Lung (tissue), 12 donors: ENCODE measurements around the gene PLA2G7. TPM values are rescaled to one million over a fixed set of nuclear protein-coding genes. Genes with fewer than 3 reads are reported as not detected.
A peak's percentile ranks its signal among the peaks of the same experiment; 100 is the strongest.

Source experiments
- ATAC-seq: fragments of 200-7000 bp; cut with Tn5 transposase; one replicate; pipeline ENCODE4 v1.9.1; 2020; ENCODE audit warnings: moderate number of reproducible peaks; ENCODE audit not compliant: insufficient read depth, low FRiP score
- DNase-seq, 3 donors: peaks; one replicate each; pipeline ENCODE4 v3.0.0-alpha.2; 2013 to 2017
- H3K27ac ChIP-seq, 2 donors: one replicate each; pipeline ENCODE4 v1.5.1; 2013; ENCODE audit warnings: mild to moderate bottlenecking in 2 of 2, moderate library complexity in 2 of 2, control low read depth in 1 of 2, inconsistent platforms in 1 of 2, low read depth in 1 of 2, low read length in 1 of 2
- H3K27me3 ChIP-seq, 3 donors: one replicate each; pipeline ENCODE4 v1.5.1; 2013; ENCODE audit warnings: low read length in 2 of 3; ENCODE audit not compliant: control insufficient read depth in 3 of 3, insufficient read depth in 3 of 3
- H3K36me3 ChIP-seq, 4 donors: one replicate each; pipeline ENCODE4 v1.5.1; 2013; ENCODE audit warnings: low read length in 4 of 4, mild to moderate bottlenecking in 1 of 4, moderate library complexity in 1 of 4; ENCODE audit not compliant: control insufficient read depth in 4 of 4, insufficient read depth in 4 of 4
- H3K4me1 ChIP-seq, 5 donors: one replicate each; pipeline ENCODE4 v1.5.1; 2013; ENCODE audit warnings: low read length in 5 of 5, mild to moderate bottlenecking in 2 of 5, moderate library complexity in 1 of 5; ENCODE audit not compliant: control insufficient read depth in 5 of 5, insufficient read depth in 5 of 5
- H3K4me3 ChIP-seq: one replicate; pipeline ENCODE4 v1.5.1; 2013; ENCODE audit warnings: mild to moderate bottlenecking, control low read depth, moderate library complexity
- H3K9ac ChIP-seq, 2 donors: one replicate each; pipeline ENCODE4 v1.5.1; 2013; ENCODE audit warnings: low read length in 2 of 2, control low read depth in 1 of 2; ENCODE audit not compliant: insufficient read depth in 1 of 2
- H3K9me3 ChIP-seq, 4 donors: one replicate each; pipeline ENCODE4 v1.5.1; 2013; ENCODE audit warnings: low read length in 3 of 4, mild to moderate bottlenecking in 1 of 4, moderate library complexity in 1 of 4; ENCODE audit not compliant: control insufficient read depth in 4 of 4, insufficient read depth in 3 of 4
- WGBS, 2 donors: extraction: QIAGEN DNeasy Blood & Tissue Kit; methylation state at CpG; one replicate each; pipeline ENCODE4 v1.1.7; 2013; 5-methylcytosine and 5-hydroxymethylcytosine counted together
- polyA plus RNA-seq, 2 donors: library from polyadenylated mRNA; stranded (reverse); fragments of 200-250 nt; gene quantifications; one replicate each; pipeline ENCODE4 v1.2.1, GENCODE V29; 2013
- total RNA-seq, 2 donors: library from RNA; depleted of rRNA in 1 of 2; stranded (reverse); fragments of >200 nt in 1 of 2; gene quantifications; one replicate each; pipeline ENCODE4 v1.2.1, GENCODE V29; 2014 to 2021
- TF ChIP-seq, protein P1 (sequence below): IDR thresholded peaks from 2 replicates; pipeline ENCODE4 v1.5.1; 2012; ENCODE audit warnings: mild to moderate bottlenecking; ENCODE audit errors: control extremely low read depth, extremely low read depth
- donor health status: control.
- donor health status: control.
- donor health status: Bipolar disorder and iron deficiency.
- donor health status: healthy.
- donor health status: DM: yes; HTN: yes; CAD: no.

The PLA2G7 gene
- total and polyA plus RNA-seq, 4 donors: 6.7 to 23.4 (median 11.4) TPM

DNA sequence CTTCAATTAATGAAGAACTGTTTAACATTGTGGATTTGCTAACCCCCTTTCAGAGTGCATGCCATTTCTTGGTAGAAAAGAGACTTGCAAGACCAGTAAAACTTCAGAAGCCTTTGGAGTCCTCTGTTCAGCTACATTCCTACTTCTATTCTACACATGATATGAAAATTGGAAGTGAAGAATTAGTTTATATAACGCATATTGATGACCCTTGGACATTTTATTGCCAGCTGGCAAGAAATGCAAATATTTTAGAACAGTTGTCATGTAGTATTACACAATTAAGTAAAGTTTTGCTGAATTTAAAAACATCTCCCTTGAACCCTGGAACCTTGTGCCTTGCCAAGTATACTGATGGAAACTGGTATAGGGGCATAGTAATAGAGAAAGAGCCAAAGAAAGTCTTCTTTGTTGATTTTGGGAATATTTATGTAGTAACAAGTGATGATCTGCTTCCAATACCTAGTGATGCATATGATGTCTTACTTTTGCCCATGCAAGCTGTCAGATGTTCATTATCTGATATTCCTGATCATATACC is 44.2 kb downstream of the PLA2G7 start:
- 65 to 73% methylated on average over 1 of the region's 1 CpG for WGBS, 2 donors
- Histone ChIP-seq H3K4me1 (peaks cover 0 to 17% (median 0%) of the 10 kb centered on the region in 5 donors), H3K36me3 (no peaks in the 10 kb centered on the region), H3K9ac (no peak overlapping the region), H3K27ac (no peak overlapping the region), H3K9me3 (no peaks in the 10 kb centered on the region), H3K27me3 (no peaks in the 10 kb centered on the region), H3K4me3 (no peak overlapping the region)
- DNase-seq (peak in 2 of 3 donors; percentile 65 to 67), ATAC-seq (no peak)
- TF ChIP-seq, protein P1, sequence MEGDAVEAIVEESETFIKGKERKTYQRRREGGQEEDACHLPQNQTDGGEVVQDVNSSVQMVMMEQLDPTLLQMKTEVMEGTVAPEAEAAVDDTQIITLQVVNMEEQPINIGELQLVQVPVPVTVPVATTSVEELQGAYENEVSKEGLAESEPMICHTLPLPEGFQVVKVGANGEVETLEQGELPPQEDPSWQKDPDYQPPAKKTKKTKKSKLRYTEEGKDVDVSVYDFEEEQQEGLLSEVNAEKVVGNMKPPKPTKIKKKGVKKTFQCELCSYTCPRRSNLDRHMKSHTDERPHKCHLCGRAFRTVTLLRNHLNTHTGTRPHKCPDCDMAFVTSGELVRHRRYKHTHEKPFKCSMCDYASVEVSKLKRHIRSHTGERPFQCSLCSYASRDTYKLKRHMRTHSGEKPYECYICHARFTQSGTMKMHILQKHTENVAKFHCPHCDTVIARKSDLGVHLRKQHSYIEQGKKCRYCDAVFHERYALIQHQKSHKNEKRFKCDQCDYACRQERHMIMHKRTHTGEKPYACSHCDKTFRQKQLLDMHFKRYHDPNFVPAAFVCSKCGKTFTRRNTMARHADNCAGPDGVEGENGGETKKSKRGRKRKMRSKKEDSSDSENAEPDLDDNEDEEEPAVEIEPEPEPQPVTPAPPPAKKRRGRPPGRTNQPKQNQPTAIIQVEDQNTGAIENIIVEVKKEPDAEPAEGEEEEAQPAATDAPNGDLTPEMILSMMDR: no peak

DNA sequence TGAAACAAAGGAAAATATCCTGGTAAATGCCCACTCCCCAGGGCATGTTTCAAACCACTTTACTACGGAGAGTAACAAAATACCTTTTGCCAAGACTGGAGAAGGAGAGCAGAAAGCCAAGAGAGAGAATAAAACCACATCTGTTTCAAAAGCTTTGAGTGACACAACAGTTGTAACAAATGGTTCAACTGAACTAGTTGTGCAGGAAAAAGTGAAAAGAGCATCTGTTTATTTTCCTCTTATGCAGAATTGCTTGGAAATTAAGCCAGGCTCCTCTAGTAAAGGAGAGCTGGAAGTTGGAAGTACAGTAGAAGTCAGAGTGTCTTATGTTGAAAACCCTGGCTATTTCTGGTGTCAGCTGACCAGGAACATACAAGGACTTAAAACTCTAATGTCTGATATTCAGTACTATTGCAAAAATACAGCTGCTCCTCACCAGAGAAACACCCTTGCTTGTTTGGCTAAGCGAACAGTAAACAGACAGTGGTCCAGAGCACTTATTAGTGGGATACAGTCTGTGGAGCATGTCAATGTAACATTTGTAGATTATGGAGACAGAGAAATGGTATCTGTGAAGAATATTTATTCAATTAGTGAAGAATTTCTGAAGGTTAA is 44.9 kb downstream of the PLA2G7 start:
- no peak overlapping the region for H3K9ac ChIP-seq
- H3K36me3 ChIP-seq: no peaks in the 10 kb centered on the region
- no peak overlapping the region for H3K27ac ChIP-seq
- TF ChIP-seq, protein P1: no peak
- DNase-seq: peak; percentile 38 to 90 (median 82)
- ATAC-seq: no peak
- 80 to 87% methylated on average over 2 of the region's 2 CpGs for WGBS, 2 donors
- no peak overlapping the region for H3K4me3 ChIP-seq
- H3K27me3 ChIP-seq: no peaks in the 10 kb centered on the region
- no peaks in the 10 kb centered on the region for H3K9me3 ChIP-seq
- peaks cover 0 to 17% (median 0%) of the 10 kb centered on the region in 5 donors for H3K4me1 ChIP-seq

DNA sequence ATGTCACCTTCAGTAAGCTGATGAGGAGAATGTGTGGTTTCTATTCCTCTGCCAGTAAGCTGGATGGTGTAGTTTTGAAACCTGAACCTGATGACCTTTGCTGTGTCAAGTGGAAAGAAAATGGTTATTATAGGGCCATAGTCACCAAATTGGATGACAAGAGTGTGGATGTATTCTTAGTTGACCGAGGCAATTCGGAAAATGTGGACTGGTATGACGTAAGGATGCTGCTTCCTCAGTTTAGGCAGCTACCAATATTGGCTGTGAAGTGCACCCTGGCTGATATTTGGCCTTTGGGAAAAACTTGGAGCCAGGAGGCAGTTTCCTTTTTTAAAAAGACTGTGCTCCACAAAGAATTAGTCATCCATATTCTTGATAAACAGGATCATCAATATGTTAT is 45.5 kb downstream of the PLA2G7 start:
- Histone ChIP-seq H3K9ac (no peak overlapping the region), H3K36me3 (no peaks in the 10 kb centered on the region), H3K4me3 (no peak overlapping the region), H3K27me3 (no peaks in the 10 kb centered on the region), H3K27ac (no peak overlapping the region), H3K4me1 (peaks cover 0 to 17% (median 0%) of the 10 kb centered on the region in 5 donors), H3K9me3 (no peaks in the 10 kb centered on the region)
- WGBS, 2 donors: 87 to 90% methylated on average over 3 of the region's 3 CpGs
- TF ChIP-seq, protein P1: no peak
- ATAC-seq (no peak), DNase-seq (no peak)
